GM15510 (cell line): ENCODE results near the gene PRKCQ.

Experiments used
- POLR2A ChIP-seq: IDR thresholded peaks from 3 replicates; pipeline ENCODE4 v1.6.1; 2011; ENCODE audit warnings: borderline replicate concordance; ENCODE audit not compliant: insufficient read length; ENCODE audit errors: extremely low read depth

Gene PRKCQ

GRCh38 chr10:6499974-6500373, 80.1 kb downstream of the PRKCQ start:
- TF ChIP-seq POLR2A, result no peak

- TF ChIP-seq POLR2A, result no peak
Measured at GRCh38 chr10:6498771-6499170, 81.3 kb downstream of the PRKCQ start.

DNA sequence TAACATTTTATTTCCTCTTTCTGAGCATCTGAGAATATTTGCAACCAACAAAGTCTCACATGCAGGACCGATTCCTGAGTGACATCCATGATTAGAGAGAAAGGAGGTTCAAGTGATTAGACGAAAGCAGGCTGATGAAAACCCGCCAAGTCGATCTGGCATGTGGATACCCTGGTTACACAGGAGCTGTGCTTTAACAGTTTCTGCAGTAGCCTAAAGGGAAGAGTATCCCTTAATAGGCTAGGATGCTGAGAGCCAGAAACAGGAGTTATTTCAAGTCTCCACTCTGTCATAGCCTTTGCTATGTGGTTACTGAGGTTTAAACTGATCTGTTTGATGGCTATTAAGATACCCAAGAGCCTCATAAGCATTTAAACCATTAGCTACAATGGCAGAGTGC, 82.5 kb downstream of the PRKCQ start:
- TF ChIP-seq POLR2A, result no peak

DNA sequence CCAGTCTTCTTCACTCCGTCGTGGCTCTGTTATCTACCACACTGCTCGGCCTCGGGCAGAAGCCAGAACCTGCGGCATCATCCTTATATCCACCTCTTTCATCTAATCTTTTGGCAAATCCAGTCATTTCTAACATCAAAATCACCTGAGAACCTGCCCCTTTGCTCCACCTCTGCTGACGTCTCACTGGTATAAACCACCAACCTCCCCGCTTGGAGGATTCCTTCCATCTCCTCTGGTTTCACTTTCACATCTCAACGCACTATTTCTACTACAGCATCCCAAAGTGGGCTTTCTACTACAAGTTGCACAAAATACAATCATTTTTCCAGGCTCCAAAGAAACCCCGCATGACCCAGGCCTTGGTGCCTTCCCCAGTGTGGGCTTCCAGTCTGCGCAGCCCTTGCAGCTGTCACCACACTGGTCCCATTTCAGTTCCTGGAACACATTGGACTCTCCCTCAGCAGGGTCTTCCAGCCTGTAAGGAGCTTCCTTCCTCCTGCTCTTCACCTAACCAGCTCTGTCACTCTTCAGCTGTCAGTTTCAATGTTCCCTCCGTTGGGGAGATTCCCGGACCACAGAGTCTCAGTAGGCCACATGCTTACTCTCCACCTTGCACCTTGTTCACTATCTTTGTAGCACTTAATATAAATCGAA, 85.0 kb downstream of the PRKCQ start:
- no peak for TF ChIP-seq POLR2A

DNA sequence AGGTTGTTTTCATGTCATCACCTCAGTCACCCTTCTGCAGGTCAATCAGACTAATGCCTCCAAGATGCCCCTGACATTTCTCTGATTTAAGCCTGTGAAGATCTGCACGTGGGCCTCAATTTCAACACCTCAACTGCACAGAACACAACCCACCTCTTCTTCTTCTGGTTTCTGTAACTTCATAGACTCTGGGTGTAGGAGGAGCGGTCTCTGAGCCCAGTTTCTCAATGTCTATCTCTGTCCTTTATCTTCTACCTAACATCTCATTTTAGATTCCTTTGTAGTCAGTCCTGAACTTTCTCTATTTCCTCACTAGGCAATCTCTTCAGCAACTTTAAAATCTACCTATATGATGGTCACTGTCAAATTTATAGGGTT, 85.6 kb downstream of the PRKCQ start:
- no peak for TF ChIP-seq POLR2A

DNA sequence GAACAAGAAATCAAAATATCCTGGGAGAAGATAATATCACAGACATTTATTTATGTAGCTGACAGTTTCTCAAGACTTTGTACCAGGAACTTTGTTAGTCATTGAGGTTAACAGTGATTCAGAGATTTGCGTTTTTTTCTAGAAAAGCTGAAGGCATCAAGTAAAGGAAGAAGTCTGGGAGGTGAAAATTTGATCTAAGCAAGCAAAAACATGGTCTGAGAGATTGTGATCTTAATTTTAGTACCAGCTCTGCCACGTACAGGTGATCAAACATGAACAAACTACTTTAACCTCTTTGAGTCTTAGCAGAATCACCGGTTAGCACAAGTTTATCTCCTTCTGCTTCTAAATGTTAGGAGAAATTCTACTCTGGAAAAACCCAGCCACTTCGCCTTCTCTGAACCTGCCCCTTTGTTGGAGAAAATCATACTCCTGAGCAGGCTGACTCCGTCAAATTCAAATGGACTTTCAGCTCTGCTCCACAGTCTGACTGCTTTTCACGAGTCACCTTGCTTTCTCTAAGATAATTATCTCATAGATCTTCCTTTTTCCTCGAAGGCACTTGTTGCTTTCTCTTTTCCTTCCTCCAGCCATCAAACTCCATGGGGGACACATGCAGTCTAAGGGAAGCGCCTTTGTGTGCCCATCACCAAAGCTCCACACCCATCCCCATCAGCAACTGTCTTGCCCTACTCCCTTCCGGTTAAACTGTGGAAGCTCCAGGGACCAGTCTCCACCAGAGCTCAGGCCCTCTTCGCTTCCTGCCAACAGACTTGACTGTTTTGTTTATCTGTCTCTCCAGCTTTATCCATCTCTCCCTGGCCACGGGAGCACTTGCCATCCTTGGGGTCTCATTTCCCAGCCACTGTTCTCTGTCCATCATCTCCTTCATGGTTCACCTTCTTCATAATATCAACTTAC, 86.3 kb downstream of the PRKCQ start:
- TF ChIP-seq POLR2A, result no peak

GRCh38 chr10:6492896-6493295, 87.2 kb downstream of the PRKCQ start:
- no peak for TF ChIP-seq POLR2A

DNA sequence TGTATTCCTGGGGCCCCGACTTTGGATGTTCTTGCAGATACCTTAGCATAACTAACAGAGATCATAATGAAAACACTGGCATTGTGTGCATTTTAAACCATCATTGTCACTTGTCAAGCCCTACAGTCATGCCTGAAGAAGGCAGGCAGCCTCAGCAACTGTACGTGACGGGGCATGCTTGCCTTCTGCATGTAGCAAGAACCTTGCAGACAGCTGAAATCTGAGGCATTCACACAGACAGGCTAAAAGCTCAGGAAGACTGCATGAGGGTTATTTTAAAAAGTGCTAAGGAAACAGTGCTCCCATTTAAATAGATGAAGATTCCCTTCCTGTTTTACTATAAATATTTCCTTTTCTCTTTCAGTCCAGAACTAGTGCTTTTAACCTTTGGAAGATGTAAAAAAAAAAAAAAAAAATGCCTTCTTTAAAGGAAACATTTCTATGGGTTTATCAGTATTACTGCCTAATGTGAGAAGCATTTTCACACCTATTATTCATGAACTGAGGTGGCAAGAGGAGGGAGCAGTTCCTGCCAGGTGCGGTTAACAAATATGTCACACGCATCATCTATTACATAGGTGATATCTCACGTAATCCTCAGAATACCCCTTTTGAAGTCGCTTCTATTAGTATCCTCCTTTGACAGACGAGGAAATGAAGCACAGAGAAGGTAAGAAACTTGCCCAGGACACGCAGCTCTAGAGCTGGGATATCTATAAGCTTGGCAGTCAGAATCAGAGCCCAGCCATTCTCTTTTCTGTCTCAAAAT, 88.1 kb downstream of the PRKCQ start:
- no peak for TF ChIP-seq POLR2A

GRCh38 chr10:6490614-6491013, 89.5 kb downstream of the PRKCQ start:
- TF ChIP-seq POLR2A, result no peak

DNA sequence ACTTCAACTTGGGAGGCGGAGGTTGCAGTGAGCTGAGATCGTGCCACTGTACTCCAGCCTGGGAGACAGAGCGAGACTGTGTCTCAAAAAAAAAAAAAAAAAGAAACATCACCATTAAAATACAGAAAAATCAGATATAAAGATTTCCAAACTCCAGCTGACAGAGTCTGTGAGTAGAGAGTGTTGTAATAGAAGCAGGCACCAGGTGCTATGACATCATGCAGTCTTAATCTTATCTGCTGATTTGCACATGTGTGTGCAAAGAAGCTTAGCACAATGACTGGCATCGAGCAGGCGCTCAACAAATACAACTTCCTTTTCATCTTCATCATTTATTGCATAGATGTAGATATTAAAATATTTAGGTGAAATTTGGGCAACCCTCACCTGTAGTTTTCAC, 92.2 kb downstream of the PRKCQ start:
- TF ChIP-seq POLR2A, result no peak

GRCh38 chr10:6486309-6486708, 93.8 kb downstream of the PRKCQ start:
- no peak for TF ChIP-seq POLR2A

- TF ChIP-seq POLR2A, result no peak
Measured at GRCh38 chr10:6482737-6483357, 97.2 kb downstream of the PRKCQ start.

- no peak for TF ChIP-seq POLR2A
Measured at GRCh38 chr10:6478722-6479121, 101.4 kb downstream of the PRKCQ start.

- no peak for TF ChIP-seq POLR2A
Measured at GRCh38 chr10:6476989-6477388, 103.1 kb downstream of the PRKCQ start.

- TF ChIP-seq POLR2A, result no peak
Measured at GRCh38 chr10:6474871-6475270, 105.2 kb downstream of the PRKCQ start.
